ENCODE data around the gene HOTAIR. TPM values are rescaled to one million over a fixed set of nuclear protein-coding genes. Genes with fewer than 3 reads are reported as not detected.

The HOTAIR gene
- total RNA-seq, 1 donor from 2014 or later, result not detected

GRCh38 chr12:53938326-53939140 lies 36.2 kb downstream of the HOTAIR start, which contains the start of gene HOXC13:
TSS of gene HOXC13 (plus strand) at chr12:53938831. CDS start at chr12:53938907, 76 bp downstream.
- FAIRE-seq (no peak), DNase-seq (ENCODE audit: low read depth) (no peak)
- Histone ChIP-seq H3K27ac (ENCODE audit: low read depth, low read length) (no peak within 1 kb of the TSS), H3K4me2 (ENCODE audit: low read length) (no peak within 1 kb of the TSS), H2AFZ (ENCODE audit: low read depth, low read length) (no peak within 1 kb of the TSS), H4K20me1 (ENCODE audit: insufficient read depth, low read length) (no peaks in the 10 kb centered on the region), H3K36me3 (ENCODE audit: insufficient read depth, low read length) (no peaks in the 10 kb centered on the region), H3K9me3 (ENCODE audit: insufficient read depth, low read depth, low read length) (no peaks in the 10 kb centered on the region), H3K27me3 (ENCODE audit: insufficient read depth, low read length) (peaks cover 88% of the 10 kb centered on the region), H3K79me2 (ENCODE audit: insufficient read depth, low read length) (no peaks in the 10 kb centered on the region), H3K9ac (ENCODE audit: low read length) (no peak within 1 kb of the TSS), H3K4me1 (ENCODE audit: insufficient read depth, low read length) (peaks cover 2% of the 10 kb centered on the region), H3K4me3 (ENCODE audit: insufficient read depth, low read depth, low read length) (no peak within 1 kb of the TSS)
- Mint-ChIP-seq H3K36me3 (ENCODE audit: low read depth, unreplicated experiment) (no peaks in the 10 kb centered on the region), H3K27ac (ENCODE audit: unreplicated experiment) (no peak within 1 kb of the TSS), H3K4me3 (ENCODE audit: unreplicated experiment) (no peak within 1 kb of the TSS), H3K27me3 (ENCODE audit: low read depth, unreplicated experiment) (peaks cover 89% of the 10 kb centered on the region), H3K4me1 (ENCODE audit: low read depth, unreplicated experiment) (no peaks in the 10 kb centered on the region), H3K9me3 (ENCODE audit: unreplicated experiment) (peaks cover 21% of the 10 kb centered on the region)
- TF ChIP-seq EZH2 (IDR thresholded peaks at IDR 0.05; ENCODE audit: insufficient read depth, low read length) (peak; percentile 77), CTCF (IDR thresholded peaks at IDR 0.05; ENCODE audit: insufficient read depth, low read depth, low read length) (no peak)

GRCh38 chr12:53937596-53938325 lies 37.0 kb downstream of the HOTAIR start:
- Histone ChIP-seq H3K9ac (ENCODE audit: low read length) (no peak overlapping the region), H3K4me1 (ENCODE audit: insufficient read depth, low read length) (peaks cover 2% of the 10 kb centered on the region), H3K79me2 (ENCODE audit: insufficient read depth, low read length) (no peaks in the 10 kb centered on the region), H4K20me1 (ENCODE audit: insufficient read depth, low read length) (no peaks in the 10 kb centered on the region), H3K9me3 (ENCODE audit: insufficient read depth, low read depth, low read length) (no peaks in the 10 kb centered on the region), H3K27me3 (ENCODE audit: insufficient read depth, low read length) (peaks cover 88% of the 10 kb centered on the region), H3K4me2 (ENCODE audit: low read length) (no peak overlapping the region), H3K36me3 (ENCODE audit: insufficient read depth, low read length) (no peaks in the 10 kb centered on the region), H2AFZ (ENCODE audit: low read depth, low read length) (no peak overlapping the region), H3K27ac (ENCODE audit: low read depth, low read length) (no peak overlapping the region), H3K4me3 (ENCODE audit: insufficient read depth, low read depth, low read length) (no peak overlapping the region)
- TF ChIP-seq EZH2 (IDR thresholded peaks at IDR 0.05; ENCODE audit: insufficient read depth, low read length), result no peak
- TF ChIP-seq CTCF (IDR thresholded peaks at IDR 0.05; ENCODE audit: insufficient read depth, low read depth, low read length), result no peak
- no peak overlapping the region for H3K27ac Mint-ChIP-seq (ENCODE audit: unreplicated experiment)
- FAIRE-seq (no peak), DNase-seq (ENCODE audit: low read depth) (no peak)
- H3K4me3 Mint-ChIP-seq (ENCODE audit: unreplicated experiment), result no peak overlapping the region
- H3K9me3 Mint-ChIP-seq (ENCODE audit: unreplicated experiment), result peaks cover 21% of the 10 kb centered on the region
- no peaks in the 10 kb centered on the region for H3K36me3 Mint-ChIP-seq (ENCODE audit: low read depth, unreplicated experiment)
- H3K27me3 Mint-ChIP-seq (ENCODE audit: low read depth, unreplicated experiment), result peaks cover 90% of the 10 kb centered on the region
- no peaks in the 10 kb centered on the region for H3K4me1 Mint-ChIP-seq (ENCODE audit: low read depth, unreplicated experiment)

All from astrocyte (in vitro differentiated cells and primary cell).